ENCODE data around the gene SUPT16H.

The SUPT16H gene

DNA sequence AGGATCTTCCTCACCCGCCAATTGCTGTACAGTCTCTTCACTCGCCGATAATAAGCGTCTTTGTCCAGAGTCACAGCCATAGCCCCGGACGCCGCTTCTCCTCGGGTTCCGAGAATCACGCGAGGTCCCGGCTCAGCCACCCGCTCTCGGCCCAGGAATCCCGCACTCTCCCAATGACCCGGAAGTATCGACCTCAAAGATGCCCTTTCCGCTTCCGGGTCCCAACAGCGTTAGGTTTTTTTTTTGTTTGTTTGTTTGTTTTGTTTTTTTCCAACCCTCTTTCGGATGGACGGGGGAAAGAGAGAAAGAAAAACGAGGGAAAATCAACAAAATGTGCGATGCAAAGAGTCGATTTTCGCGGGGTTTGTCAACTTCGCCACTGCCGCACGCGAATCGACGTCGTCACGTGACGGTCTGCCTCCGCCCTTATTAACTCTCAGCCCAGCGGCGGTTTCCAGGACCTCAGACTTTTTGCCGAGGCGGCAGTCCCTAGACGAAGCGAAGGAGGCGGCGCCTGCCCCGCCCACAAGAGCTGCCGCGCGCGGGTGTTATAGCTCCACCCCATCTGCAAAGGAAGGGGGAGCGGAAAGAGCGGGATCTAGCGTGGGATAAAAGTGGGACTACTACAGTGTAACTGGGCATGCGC, at the start of gene SUPT16H:
Gene SUPT16H, minus strand, starts transcription at position 172 of the 646 bp plus-strand sequence. Its CDS starts 92 bp downstream, at position 80.
- H3K4me3 ChIP-seq (replicated peaks; ENCODE audit: low read depth, low read length): peak within 1 kb of the TSS; percentile 98
- no peaks in the 10 kb centered on the region for H3K27me3 ChIP-seq (replicated peaks; ENCODE audit: control insufficient read depth, insufficient read depth, low read length)
- TF ChIP-seq, protein P1, sequence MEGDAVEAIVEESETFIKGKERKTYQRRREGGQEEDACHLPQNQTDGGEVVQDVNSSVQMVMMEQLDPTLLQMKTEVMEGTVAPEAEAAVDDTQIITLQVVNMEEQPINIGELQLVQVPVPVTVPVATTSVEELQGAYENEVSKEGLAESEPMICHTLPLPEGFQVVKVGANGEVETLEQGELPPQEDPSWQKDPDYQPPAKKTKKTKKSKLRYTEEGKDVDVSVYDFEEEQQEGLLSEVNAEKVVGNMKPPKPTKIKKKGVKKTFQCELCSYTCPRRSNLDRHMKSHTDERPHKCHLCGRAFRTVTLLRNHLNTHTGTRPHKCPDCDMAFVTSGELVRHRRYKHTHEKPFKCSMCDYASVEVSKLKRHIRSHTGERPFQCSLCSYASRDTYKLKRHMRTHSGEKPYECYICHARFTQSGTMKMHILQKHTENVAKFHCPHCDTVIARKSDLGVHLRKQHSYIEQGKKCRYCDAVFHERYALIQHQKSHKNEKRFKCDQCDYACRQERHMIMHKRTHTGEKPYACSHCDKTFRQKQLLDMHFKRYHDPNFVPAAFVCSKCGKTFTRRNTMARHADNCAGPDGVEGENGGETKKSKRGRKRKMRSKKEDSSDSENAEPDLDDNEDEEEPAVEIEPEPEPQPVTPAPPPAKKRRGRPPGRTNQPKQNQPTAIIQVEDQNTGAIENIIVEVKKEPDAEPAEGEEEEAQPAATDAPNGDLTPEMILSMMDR (IDR thresholded peaks at IDR 0.05; ENCODE audit: insufficient read depth, low read length, poor library complexity, severe bottlenecking): no peak
- H3K36me3 ChIP-seq (ENCODE audit: control insufficient read depth, insufficient read depth, low read length): peaks cover 8% of the 10 kb centered on the region
- peak; percentile 92 for DNase-seq (ENCODE audit: extremely low read depth, insufficient read length)

- Histone ChIP-seq H3K36me3 (ENCODE audit: control insufficient read depth, insufficient read depth, low read length) (peaks cover 24% of the 10 kb centered on the region), H3K27me3 (replicated peaks; ENCODE audit: control insufficient read depth, insufficient read depth, low read length) (no peaks in the 10 kb centered on the region), H3K4me3 (replicated peaks; ENCODE audit: low read depth, low read length) (no peak overlapping the region)
- TF ChIP-seq, protein P1 (IDR thresholded peaks at IDR 0.05; ENCODE audit: insufficient read depth, low read length, poor library complexity, severe bottlenecking): no peak
- DNase-seq (ENCODE audit: extremely low read depth, insufficient read length): no peak
These were observed 47.3 kb upstream of the SUPT16H start for GRCh38 chr14:21431126-21431525.

DNA sequence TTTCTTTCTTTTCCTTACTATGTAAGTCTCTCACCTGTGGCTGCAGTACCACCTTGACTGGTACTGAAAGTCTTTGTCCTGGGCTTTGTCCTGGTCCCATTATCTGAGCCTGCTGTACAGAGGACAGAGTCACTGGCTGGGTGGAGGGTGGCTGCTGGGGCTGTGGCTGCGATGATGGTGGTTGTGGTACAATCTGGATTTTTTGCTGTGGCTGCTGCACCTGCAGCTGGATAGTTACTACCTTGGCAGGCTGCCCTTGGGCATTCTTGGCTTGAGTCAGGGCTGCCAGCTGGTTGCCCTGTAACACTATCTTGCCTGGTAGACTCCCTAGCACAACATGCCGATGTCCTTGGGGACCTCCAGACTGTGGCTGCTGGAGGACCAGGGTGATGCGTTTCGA, 45.1 kb upstream of the SUPT16H start:
- TF ChIP-seq, protein P1 (IDR thresholded peaks at IDR 0.05; ENCODE audit: insufficient read depth, low read length, poor library complexity, severe bottlenecking): no peak
- Histone ChIP-seq H3K4me3 (replicated peaks; ENCODE audit: low read depth, low read length) (no peak overlapping the region), H3K36me3 (ENCODE audit: control insufficient read depth, insufficient read depth, low read length) (peaks cover 26% of the 10 kb centered on the region), H3K27me3 (replicated peaks; ENCODE audit: control insufficient read depth, insufficient read depth, low read length) (no peaks in the 10 kb centered on the region)
- no peak for DNase-seq (ENCODE audit: extremely low read depth, insufficient read length)

DNA sequence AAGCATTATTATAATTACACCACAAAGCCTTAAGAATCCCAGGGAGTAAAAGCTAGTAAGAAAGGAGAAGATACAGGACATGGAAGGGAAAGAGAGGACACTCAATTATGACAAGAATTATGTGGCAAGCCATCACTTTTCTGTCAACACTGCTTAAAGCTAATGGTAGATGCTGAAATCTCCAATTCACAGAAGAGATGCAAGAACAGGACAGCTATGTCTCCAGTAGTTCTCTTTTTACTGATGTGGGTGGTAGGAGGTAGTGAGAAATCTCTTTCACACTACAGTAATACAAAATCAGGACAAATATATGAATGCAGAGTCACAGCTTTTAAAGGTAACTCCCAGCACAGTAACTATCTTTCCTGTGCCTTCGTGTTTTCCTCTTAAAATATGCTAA, 42.9 kb upstream of the SUPT16H start:
- H3K4me3 ChIP-seq (replicated peaks; ENCODE audit: low read depth, low read length): no peak overlapping the region
- H3K36me3 ChIP-seq (ENCODE audit: control insufficient read depth, insufficient read depth, low read length): peaks cover 29% of the 10 kb centered on the region
- TF ChIP-seq, protein P1 (IDR thresholded peaks at IDR 0.05; ENCODE audit: insufficient read depth, low read length, poor library complexity, severe bottlenecking): no peak
- no peaks in the 10 kb centered on the region for H3K27me3 ChIP-seq (replicated peaks; ENCODE audit: control insufficient read depth, insufficient read depth, low read length)
- DNase-seq (ENCODE audit: extremely low read depth, insufficient read length): no peak

- peaks cover 8% of the 10 kb centered on the region for H3K36me3 ChIP-seq (ENCODE audit: control insufficient read depth, insufficient read depth, low read length)
- no peak for DNase-seq (ENCODE audit: extremely low read depth, insufficient read length)
- TF ChIP-seq, protein P1 (IDR thresholded peaks at IDR 0.05; ENCODE audit: insufficient read depth, low read length, poor library complexity, severe bottlenecking): no peak
- H3K27me3 ChIP-seq (replicated peaks; ENCODE audit: control insufficient read depth, insufficient read depth, low read length): no peaks in the 10 kb centered on the region
- H3K4me3 ChIP-seq (replicated peaks; ENCODE audit: low read depth, low read length): no peak overlapping the region
These were observed 35.7 kb upstream of the SUPT16H start for GRCh38 chr14:21419528-21419927.

GRCh38 chr14:21415329-21415728, 31.5 kb upstream of the SUPT16H start:
- Histone ChIP-seq H3K27me3 (replicated peaks; ENCODE audit: control insufficient read depth, insufficient read depth, low read length) (no peaks in the 10 kb centered on the region), H3K4me3 (replicated peaks; ENCODE audit: low read depth, low read length) (no peak overlapping the region), H3K36me3 (ENCODE audit: control insufficient read depth, insufficient read depth, low read length) (peaks cover 13% of the 10 kb centered on the region)
- TF ChIP-seq, protein P1 (IDR thresholded peaks at IDR 0.05; ENCODE audit: insufficient read depth, low read length, poor library complexity, severe bottlenecking): no peak
- no peak for DNase-seq (ENCODE audit: extremely low read depth, insufficient read length)

Measured in GM06990 (cell line).